Measurements from ENCODE around the gene BPIFB2.

The BPIFB2 gene

DNA sequence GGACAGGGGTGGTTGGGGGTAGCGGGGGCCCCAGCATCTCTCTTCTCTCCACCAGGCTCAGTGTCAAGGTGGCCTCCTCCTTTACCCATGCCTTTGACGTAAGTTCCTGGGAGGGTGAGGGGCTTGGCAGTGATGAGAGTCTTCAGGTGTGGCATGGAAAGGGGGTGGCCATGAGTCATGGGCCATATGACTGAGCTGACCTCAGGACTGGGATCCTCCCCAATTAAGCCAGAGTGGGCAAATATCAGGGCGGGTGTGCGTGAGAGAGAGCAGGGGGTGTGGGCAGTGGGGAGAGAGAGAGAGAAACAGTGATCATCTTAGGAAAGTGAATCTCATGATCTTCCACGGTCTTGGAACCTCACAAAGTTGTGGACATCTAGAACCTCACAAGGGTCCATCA, 63.7 kb downstream of the BPIFB2 start:
- DNase-seq = no peak

DNA sequence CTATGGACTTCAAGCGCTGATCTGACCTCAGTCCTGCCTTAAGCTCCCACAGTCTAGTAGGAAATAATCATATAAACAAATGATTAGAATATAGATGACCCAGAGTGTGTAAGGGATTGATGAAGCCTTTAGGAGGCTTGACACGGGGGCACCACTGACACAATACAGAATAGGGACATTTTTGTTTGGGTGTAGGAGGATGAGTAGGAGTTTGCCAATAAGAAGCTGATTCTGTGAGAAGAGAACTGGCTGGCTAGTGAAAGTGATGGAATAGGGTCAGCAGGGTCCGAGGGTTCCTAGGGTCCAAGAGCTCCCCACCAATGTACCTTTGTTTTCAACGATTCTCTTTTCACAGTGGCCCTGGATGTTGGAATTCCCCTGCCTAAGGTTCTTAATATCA, 64.9 kb downstream of the BPIFB2 start:
- DNase-seq = no peak

DNA sequence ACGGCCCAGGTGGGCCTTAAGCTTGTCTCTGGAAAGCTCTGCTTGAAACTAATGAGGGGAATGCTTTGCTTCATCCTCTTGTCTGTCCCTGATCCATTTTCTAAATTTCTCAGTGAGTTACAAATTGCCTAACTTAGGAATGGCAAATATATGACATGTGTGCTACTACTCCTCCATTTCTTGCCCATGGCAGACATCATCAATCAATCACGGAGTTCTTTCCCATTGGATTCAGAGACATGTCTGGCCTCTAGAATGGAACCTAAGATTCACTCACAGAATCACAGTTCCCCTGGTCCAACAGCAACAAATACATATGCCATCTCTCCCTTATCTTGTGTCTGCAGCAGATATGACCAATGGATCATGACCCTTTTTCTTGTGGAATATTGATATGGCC, 65.3 kb downstream of the BPIFB2 start:
- DNase-seq = no peak

Data from CD4-positive, alpha-beta T cell treated with Interleukin-1 beta for 1 hour (primary cell).